Tibial nerve (tissue), 4 donors: ENCODE data around the gene GBP7.

ENCODE experiments used
- CTCF ChIP-seq, 5 experiments: fragments of 200-600 bp in 3 of 5; fragments of 450-650 bp in 2 of 5; sonication (generic) in 3 of 5; IDR thresholded peaks; one replicate each; pipeline ENCODE4 v1.5.1; 2016 to 2019; ENCODE audit warnings: antibody characterized with exemption in 5 of 5, mild to moderate bottlenecking in 3 of 5, moderate library complexity in 2 of 5
- EP300 ChIP-seq, 2 donors: sonication (generic); formaldehyde crosslinking; IDR thresholded peaks; one replicate each; pipeline ENCODE4 v1.6.1; 2017; ENCODE audit warnings: antibody characterized with exemption in 2 of 2, mild to moderate bottlenecking in 1 of 2
- POLR2A ChIP-seq, 2 donors: fragments of 450-650 bp; IDR thresholded peaks; one replicate each; pipeline ENCODE4 v1.6.1; 2017; ENCODE audit warnings: antibody characterized with exemption in 2 of 2, mild to moderate bottlenecking in 2 of 2, moderate library complexity in 2 of 2

- TF ChIP-seq POLR2A (IDR thresholded peaks at IDR 0.05) (no peak), CTCF (IDR thresholded peaks at IDR 0.05) (no peak), EP300 (IDR thresholded peaks at IDR 0.05) (no peak)
Measured at GRCh38 chr1:89088572-89088971, 87.2 kb downstream of the GBP7 start.
